HCT116 (cell line): ENCODE data around the gene TMEM62. TPM values are rescaled to one million over a fixed set of nuclear protein-coding genes. Genes with fewer than 3 reads are reported as not detected.

Source experiments
- ATAC-seq: fragments of 200-7000 bp; cut with Tn5 transposase; 2 replicates; pipeline ENCODE4 v1.9.1; 2020; ENCODE audit warnings: mild to moderate bottlenecking, moderate library complexity
- BruUV-seq: library from RNA; stranded (reverse); fragments of 400-500 nt; replicated peaks from 2 replicates; lab custom pipeline; 2021; lab: Mats Ljungman, UMichigan
- CTCF ChIA-PET: fragments of 300-600 bp; sonication (Branson Sonifier 250); formaldehyde crosslinking; loops from one replicate; lab custom pipeline; 2021; ENCODE audit warnings: antibody characterized with exemption; lab: Charles Lee
- POLR2A ChIA-PET: fragments of 300-600, 350-600 bp; sonication (Branson Sonifier 250); formaldehyde crosslinking; loops from one replicate; lab custom pipeline; 2021; ENCODE audit warnings: antibody characterized with exemption; lab: Charles Lee
- RAD21 ChIA-PET, 2 experiments: fragments of 300-600 bp; sonication (Branson Sonifier 250); formaldehyde crosslinking; loops; one replicate each; lab custom pipeline; 2023; ENCODE audit warnings: low total read pairs in 2 of 2; ENCODE audit not compliant: uncharacterized antibody in 2 of 2, unreplicated experiment in 2 of 2, low non-redundant PET in 1 of 2; lab: Charles Lee
- DNase-seq: peaks from one replicate; pipeline ENCODE4 v3.0.0-alpha.2; 2010; ENCODE audit warnings: low read depth, low spot score
- H2AFZ ChIP-seq: fragments of 200-600 bp; shearing (Covaris generic), sonication (generic); 2 replicates; pipeline ENCODE4 v1.6.1; 2017; ENCODE audit warnings: low read depth, mixed run types, mixed read lengths, antibody characterized with exemption, low read length; ENCODE audit not compliant: poor library complexity, severe bottlenecking
- H3K27ac ChIP-seq: 2 replicates; pipeline ENCODE4 v1.5.1; 2012; ENCODE audit warnings: low read depth, low read length
- H3K27me3 ChIP-seq: fragments of 200-600 bp; sonication (generic); 2 replicates; pipeline ENCODE4 v1.6.1; 2016; ENCODE audit warnings: mixed run types, low read length, mixed read lengths; ENCODE audit not compliant: insufficient read depth
- H3K36me3 ChIP-seq, 2 experiments: fragments of 200-500 bp in 1 of 2; fragments of 200-600 bp in 1 of 2; sonication (Bioruptor generic) in 1 of 2; sonication (generic) in 1 of 2; 2 replicates each; pipeline versions ENCODE4 v1.5.1 to v1.6.1; 2014 to 2016; ENCODE audit warnings: low read length in 2 of 2, inconsistent platforms in 1 of 2, mixed read lengths in 1 of 2, mixed run types in 1 of 2; ENCODE audit not compliant: insufficient read depth in 2 of 2, control insufficient read depth in 1 of 2
- H3K4me1 ChIP-seq, 2 experiments: fragments of 200-600 bp in 1 of 2; sonication (generic) in 1 of 2; 2 replicates each; pipeline versions ENCODE4 v1.5.1 to v1.6.1; 2012 to 2017; ENCODE audit warnings: low read length in 2 of 2, inconsistent platforms in 1 of 2, mild to moderate bottlenecking in 1 of 2, mixed read lengths in 1 of 2, mixed run types in 1 of 2, moderate library complexity in 1 of 2; ENCODE audit not compliant: insufficient read depth in 2 of 2, control insufficient read depth in 1 of 2
- H3K4me2 ChIP-seq: fragments of 200-600 bp; sonication (generic); 2 replicates; pipeline ENCODE4 v1.6.1; 2017; ENCODE audit warnings: mixed run types, low read length, mixed read lengths
- H3K4me3 ChIP-seq, 2 experiments: fragments of 200-600 bp in 1 of 2; sonication (generic) in 1 of 2; replicated peaks in 1 of 2; 2 replicates each; pipeline ENCODE4 v1.5.1; 2011 to 2016; ENCODE audit warnings: low read length in 2 of 2, control low read depth in 1 of 2, low read depth in 1 of 2, mild to moderate bottlenecking in 1 of 2, mixed read lengths in 1 of 2, mixed run types in 1 of 2
- H3K79me2 ChIP-seq: fragments of 200-600 bp; sonication (generic); 2 replicates; pipeline ENCODE4 v1.6.1; 2017; ENCODE audit warnings: mild to moderate bottlenecking, mixed run types, low read length, moderate library complexity, mixed read lengths; ENCODE audit not compliant: insufficient read depth
- H3K9ac ChIP-seq: fragments of 200-600 bp; sonication (generic); 2 replicates; pipeline ENCODE4 v1.6.1; 2016; ENCODE audit warnings: low read length, mixed read lengths
- H3K9me2 ChIP-seq: fragments of 200-600 bp; sonication (generic), shearing (Covaris generic); 2 replicates; pipeline ENCODE4 v1.6.1; 2017; ENCODE audit warnings: mixed run types, mild to moderate bottlenecking, moderate library complexity; ENCODE audit not compliant: insufficient read depth
- H3K9me3 ChIP-seq, 2 experiments: fragments of 200-500 bp in 1 of 2; fragments of 200-600 bp in 1 of 2; sonication (Bioruptor generic) in 1 of 2; sonication (generic) in 1 of 2; 2 replicates each; pipeline ENCODE4 v1.6.1; 2014 to 2017; ENCODE audit warnings: low read length in 2 of 2, mixed read lengths in 2 of 2, inconsistent platforms in 1 of 2, low read depth in 1 of 2, mild to moderate bottlenecking in 1 of 2, mixed run types in 1 of 2, moderate library complexity in 1 of 2; ENCODE audit not compliant: control insufficient read depth in 1 of 2, insufficient read depth in 1 of 2
- H4K20me1 ChIP-seq: fragments of 200-600 bp; sonication (generic), shearing (Covaris generic); 2 replicates; pipeline ENCODE4 v1.6.1; 2017; ENCODE audit warnings: mixed run types, mild to moderate bottlenecking, moderate library complexity; ENCODE audit not compliant: insufficient read depth
- EGR1 ChIP-seq: IDR thresholded peaks from 2 replicates; pipeline ENCODE4 v1.6.1; 2012; ENCODE audit warnings: low read depth
- ELF1 ChIP-seq: IDR thresholded peaks from 2 replicates; pipeline ENCODE4 v1.6.1; 2012; ENCODE audit warnings: low read depth, borderline replicate concordance
- EZH2phosphoT487 ChIP-seq: fragments of 200-600 bp; IDR thresholded peaks from 2 replicates; pipeline ENCODE4 v1.6.1; 2018; ENCODE audit warnings: antibody characterized with exemption, borderline replicate concordance
- JUND ChIP-seq: IDR thresholded peaks from 2 replicates; pipeline ENCODE4 v1.6.1; 2012
- RAD21 ChIP-seq: IDR thresholded peaks from 2 replicates; pipeline ENCODE4 v1.6.1; 2012; ENCODE audit warnings: low read depth, mild to moderate bottlenecking
- YY1 ChIP-seq: IDR thresholded peaks from 2 replicates; pipeline ENCODE4 v1.6.1; 2011; ENCODE audit warnings: low read length, low read depth, moderate library complexity, mild to moderate bottlenecking; ENCODE audit not compliant: insufficient replicate concordance; ENCODE audit errors: extremely low read depth
- intact Hi-C: fragments of 100-400 bp; cut with micrococcal nuclease; formaldehyde crosslinking; loops from 2 replicates; pipeline ENCODE4 v1.10.0; 2022
- total RNA-seq: library from RNA; stranded (reverse); gene quantifications from one replicate; pipeline ENCODE4 v1.2.1, GENCODE V29; 2021; ENCODE audit not compliant: unreplicated experiment
- TF ChIP-seq, protein P1 (sequence below): IDR thresholded peaks from 2 replicates; pipeline ENCODE4 v1.6.1; 2012; ENCODE audit warnings: low read depth

TMEM62 gene
- total RNA-seq, 1 experiment from 2014 or later, result 8.8 TPM

- no peaks in the 10 kb centered on the region for H3K9me3 ChIP-seq
- no peak for DNase-seq
- no peak within 1 kb of the TSS for H3K9ac ChIP-seq
- H3K4me2 ChIP-seq, result no peak within 1 kb of the TSS
- H3K36me3 ChIP-seq, result no peaks in the 10 kb centered on the region
- no peak within 1 kb of the TSS for H3K4me3 ChIP-seq
- ChIA-PET RAD21 (no interaction called here), POLR2A (no interaction called here)
- no peaks in the 10 kb centered on the region for H3K27me3 ChIP-seq
- intact Hi-C loops, result no loop called here
- no peak within 1 kb of the TSS for H2AFZ ChIP-seq
- H3K27ac ChIP-seq, result no peak within 1 kb of the TSS
- H3K4me1 ChIP-seq, result peaks cover 0 to 2% of the 10 kb centered on the region in 2 experiments; a peak in 1 of 4 replicates
- BruUV-seq, result no TSS peak
- TF ChIP-seq JUND, result no peak
- no peak for TF ChIP-seq EZH2phosphoT487
- no peak for TF ChIP-seq YY1
- TF ChIP-seq, all 23 proteins: peak for 0
- ATAC-seq, result no peak
- CTCF ChIA-PET, result interaction anchor here (2.2 kb wide), 1 partner anchor 17 kb away, joined by 4 read pairs; no protein-coding TSS in a partner anchor
- H3K9me2 ChIP-seq, result no peaks in the 10 kb centered on the region
- no peaks in the 10 kb centered on the region for H4K20me1 ChIP-seq
- no peaks in the 10 kb centered on the region for H3K79me2 ChIP-seq
Observed at GRCh38 chr15:43220991-43221403, 87.6 kb downstream of the TMEM62 start, which contains the start of gene EPB42. TSS of gene EPB42 (minus strand) at chr15:43221018. CDS start at chr15:43220825, 193 bp downstream.

- H3K9me3 ChIP-seq, result no peaks in the 10 kb centered on the region
- no peak for TF ChIP-seq RAD21
- no peak for TF ChIP-seq EGR1
- no peak for TF ChIP-seq ELF1
- TF ChIP-seq, protein P1, sequence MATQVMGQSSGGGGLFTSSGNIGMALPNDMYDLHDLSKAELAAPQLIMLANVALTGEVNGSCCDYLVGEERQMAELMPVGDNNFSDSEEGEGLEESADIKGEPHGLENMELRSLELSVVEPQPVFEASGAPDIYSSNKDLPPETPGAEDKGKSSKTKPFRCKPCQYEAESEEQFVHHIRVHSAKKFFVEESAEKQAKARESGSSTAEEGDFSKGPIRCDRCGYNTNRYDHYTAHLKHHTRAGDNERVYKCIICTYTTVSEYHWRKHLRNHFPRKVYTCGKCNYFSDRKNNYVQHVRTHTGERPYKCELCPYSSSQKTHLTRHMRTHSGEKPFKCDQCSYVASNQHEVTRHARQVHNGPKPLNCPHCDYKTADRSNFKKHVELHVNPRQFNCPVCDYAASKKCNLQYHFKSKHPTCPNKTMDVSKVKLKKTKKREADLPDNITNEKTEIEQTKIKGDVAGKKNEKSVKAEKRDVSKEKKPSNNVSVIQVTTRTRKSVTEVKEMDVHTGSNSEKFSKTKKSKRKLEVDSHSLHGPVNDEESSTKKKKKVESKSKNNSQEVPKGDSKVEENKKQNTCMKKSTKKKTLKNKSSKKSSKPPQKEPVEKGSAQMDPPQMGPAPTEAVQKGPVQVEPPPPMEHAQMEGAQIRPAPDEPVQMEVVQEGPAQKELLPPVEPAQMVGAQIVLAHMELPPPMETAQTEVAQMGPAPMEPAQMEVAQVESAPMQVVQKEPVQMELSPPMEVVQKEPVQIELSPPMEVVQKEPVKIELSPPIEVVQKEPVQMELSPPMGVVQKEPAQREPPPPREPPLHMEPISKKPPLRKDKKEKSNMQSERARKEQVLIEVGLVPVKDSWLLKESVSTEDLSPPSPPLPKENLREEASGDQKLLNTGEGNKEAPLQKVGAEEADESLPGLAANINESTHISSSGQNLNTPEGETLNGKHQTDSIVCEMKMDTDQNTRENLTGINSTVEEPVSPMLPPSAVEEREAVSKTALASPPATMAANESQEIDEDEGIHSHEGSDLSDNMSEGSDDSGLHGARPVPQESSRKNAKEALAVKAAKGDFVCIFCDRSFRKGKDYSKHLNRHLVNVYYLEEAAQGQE, result no peak
- TF ChIP-seq YY1, result no peak
- DNase-seq (no peak), ATAC-seq (no peak)
- H2AFZ ChIP-seq, result no peak overlapping the region
- H3K4me2 ChIP-seq, result no peak overlapping the region
- no peaks in the 10 kb centered on the region for H4K20me1 ChIP-seq
- no peak overlapping the region for H3K27ac ChIP-seq
- no peaks in the 10 kb centered on the region for H3K36me3 ChIP-seq
- H3K9ac ChIP-seq, result no peak overlapping the region
- ChIA-PET RAD21 (no interaction called here), POLR2A (no interaction called here), CTCF (interaction anchor here (2.2 kb wide), 1 partner anchor 17 kb away, joined by 4 read pairs; no protein-coding TSS in a partner anchor)
- intact Hi-C loops, result no loop called here
- H3K4me1 ChIP-seq, result no peaks in the 10 kb centered on the region
- BruUV-seq, result no TSS peak
- H3K4me3 ChIP-seq, result no peak overlapping the region
- no peaks in the 10 kb centered on the region for H3K9me2 ChIP-seq
- H3K79me2 ChIP-seq, result no peaks in the 10 kb centered on the region
- no peaks in the 10 kb centered on the region for H3K27me3 ChIP-seq
Observed at GRCh38 chr15:43221422-43221821, 88.0 kb downstream of the TMEM62 start.
